NT2/D1 (cell line): ENCODE data around the gene SLC7A6OS.

Experiments used
- DNase-seq: peaks from one replicate; pipeline ENCODE4 v3.0.0-alpha.2; 2011; ENCODE audit warnings: low read depth, low spot score
- H3K27me3 ChIP-seq: 2 replicates; pipeline ENCODE4 v1.6.0; 2011; ENCODE audit warnings: mild to moderate bottlenecking; ENCODE audit not compliant: insufficient read length, insufficient read depth
- H3K36me3 ChIP-seq: 2 replicates; pipeline ENCODE4 v1.6.1; 2011; ENCODE audit warnings: mild to moderate bottlenecking, low read length, mixed read lengths; ENCODE audit not compliant: insufficient read depth, insufficient read length
- H3K4me1 ChIP-seq: 2 replicates; pipeline ENCODE4 v1.5.1; 2011; ENCODE audit not compliant: insufficient read depth, insufficient read length
- H3K4me3 ChIP-seq: 2 replicates; pipeline ENCODE4 v1.5.1; 2011; ENCODE audit warnings: low read depth; ENCODE audit not compliant: insufficient read length
- H3K9ac ChIP-seq: 2 replicates; pipeline ENCODE4 v1.6.0; 2011; ENCODE audit warnings: low read depth; ENCODE audit not compliant: insufficient read length
- H3K9me3 ChIP-seq: 2 replicates; pipeline ENCODE4 v1.5.1; 2011; ENCODE audit warnings: mild to moderate bottlenecking, low read length; ENCODE audit not compliant: insufficient read depth
- SUZ12 ChIP-seq: IDR thresholded peaks from 2 replicates; pipeline ENCODE4 v1.6.1; 2011; ENCODE audit not compliant: insufficient read length, insufficient read depth; ENCODE audit errors: extremely low read depth
- YY1 ChIP-seq: IDR thresholded peaks from 2 replicates; pipeline ENCODE4 v1.6.1; 2011; ENCODE audit not compliant: insufficient read length, insufficient read depth
- ZNF274 ChIP-seq: IDR thresholded peaks from 2 replicates; pipeline ENCODE4 v1.6.1; 2011; ENCODE audit warnings: mild to moderate bottlenecking, low read depth, low read length

SLC7A6OS gene

DNA sequence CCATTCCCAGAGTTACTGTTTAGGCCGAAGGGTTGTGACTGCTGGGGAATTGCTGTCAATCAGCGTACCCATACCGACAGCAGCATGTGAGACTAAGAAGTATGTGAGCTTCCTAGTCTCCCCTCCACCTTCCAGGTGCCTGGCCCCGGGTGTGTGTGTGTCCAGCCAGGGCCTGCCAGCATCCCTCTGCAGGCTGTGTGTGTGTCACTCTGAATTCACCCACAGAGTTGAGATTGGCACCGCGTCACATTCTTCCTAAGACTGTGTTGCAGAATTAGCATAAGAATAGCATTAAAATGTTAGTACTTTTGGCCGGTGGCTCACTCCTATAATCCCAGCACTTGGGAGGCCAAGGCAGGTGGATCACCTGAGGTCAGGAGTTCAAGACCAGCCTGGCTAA, 31.9 kb upstream of the SLC7A6OS start:
- TF ChIP-seq SUZ12 (no peak), YY1 (no peak), ZNF274 (no peak)
- no peaks in the 10 kb centered on the region for H3K27me3 ChIP-seq
- DNase-seq, result no peak
- H3K9ac ChIP-seq, result no peak overlapping the region
- no peak overlapping the region for H3K4me3 ChIP-seq
- peaks cover 88% of the 10 kb centered on the region for H3K36me3 ChIP-seq
- H3K9me3 ChIP-seq, result no peaks in the 10 kb centered on the region
- H3K4me1 ChIP-seq, result peaks cover 9% of the 10 kb centered on the region

DNA sequence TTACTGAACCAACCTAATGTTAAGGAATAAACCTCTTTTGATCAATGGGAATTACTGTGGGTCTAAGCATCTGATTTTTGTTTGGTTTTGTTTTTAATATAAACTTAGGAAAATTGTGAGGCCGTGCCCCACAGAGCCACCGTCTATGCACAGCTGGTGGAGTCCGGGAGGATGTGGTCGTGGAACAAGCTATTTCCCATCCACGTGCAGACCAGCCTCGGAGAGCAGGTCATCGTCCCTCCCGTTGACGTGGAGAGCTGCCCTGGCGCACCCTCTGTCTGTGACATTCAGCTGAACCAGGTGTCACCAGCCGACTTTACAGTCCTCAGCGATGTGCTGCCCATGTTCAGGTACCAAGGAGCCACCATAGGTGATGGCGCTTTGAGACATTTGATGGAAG, 28.5 kb upstream of the SLC7A6OS start:
- Histone ChIP-seq H3K4me3 (no peak overlapping the region), H3K9me3 (no peaks in the 10 kb centered on the region), H3K36me3 (peaks cover 85% of the 10 kb centered on the region), H3K4me1 (peaks cover 5% of the 10 kb centered on the region), H3K9ac (no peak overlapping the region), H3K27me3 (no peaks in the 10 kb centered on the region)
- DNase-seq, result no peak
- no peak for TF ChIP-seq ZNF274
- TF ChIP-seq SUZ12, result no peak
- no peak for TF ChIP-seq YY1

DNA sequence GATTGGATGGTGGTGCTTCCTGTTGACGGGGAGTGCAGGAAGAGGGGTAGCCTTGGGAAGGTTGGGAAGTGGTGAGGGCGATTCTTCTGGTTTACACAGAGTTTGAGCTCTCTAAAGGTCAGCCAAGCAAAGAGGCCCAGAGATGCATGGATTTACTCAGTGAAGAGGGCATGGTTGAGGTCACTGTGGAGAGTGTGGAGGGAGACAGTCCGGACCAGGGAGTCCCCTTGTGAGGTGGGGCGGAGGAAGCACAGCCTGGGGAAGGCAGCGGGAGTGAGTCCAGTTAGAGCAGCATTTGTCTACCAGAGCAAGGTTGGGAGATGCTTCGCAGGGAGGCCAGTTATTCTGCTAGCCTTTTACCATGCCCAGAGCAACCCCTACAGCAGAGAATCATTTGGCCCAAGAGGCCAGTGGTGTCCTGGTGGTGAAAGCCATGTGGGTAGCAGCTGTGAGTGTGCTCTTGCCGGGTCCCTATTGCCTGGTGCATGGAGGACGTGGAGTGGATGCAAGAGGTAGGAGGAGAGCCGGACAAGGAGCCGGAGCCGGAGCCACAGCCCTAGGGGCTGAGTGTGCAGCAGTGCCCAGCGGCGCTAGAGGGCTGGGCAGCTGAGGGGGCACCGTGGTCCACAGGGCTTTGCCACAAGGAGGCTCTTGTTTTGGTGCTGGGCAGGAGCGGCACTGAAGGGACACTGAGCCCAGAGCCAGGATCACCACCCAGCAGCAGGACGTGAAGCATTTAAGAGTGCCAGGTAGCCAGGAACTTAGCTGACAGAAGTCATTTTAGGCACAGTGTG, 27.8 kb upstream of the SLC7A6OS start:
- no peak overlapping the region for H3K4me3 ChIP-seq
- TF ChIP-seq YY1 (no peak), ZNF274 (no peak), SUZ12 (no peak)
- no peak for DNase-seq
- no peaks in the 10 kb centered on the region for H3K9me3 ChIP-seq
- no peak overlapping the region for H3K9ac ChIP-seq
- H3K27me3 ChIP-seq, result no peaks in the 10 kb centered on the region
- peaks cover 85% of the 10 kb centered on the region for H3K36me3 ChIP-seq
- H3K4me1 ChIP-seq, result peaks cover 5% of the 10 kb centered on the region

DNA sequence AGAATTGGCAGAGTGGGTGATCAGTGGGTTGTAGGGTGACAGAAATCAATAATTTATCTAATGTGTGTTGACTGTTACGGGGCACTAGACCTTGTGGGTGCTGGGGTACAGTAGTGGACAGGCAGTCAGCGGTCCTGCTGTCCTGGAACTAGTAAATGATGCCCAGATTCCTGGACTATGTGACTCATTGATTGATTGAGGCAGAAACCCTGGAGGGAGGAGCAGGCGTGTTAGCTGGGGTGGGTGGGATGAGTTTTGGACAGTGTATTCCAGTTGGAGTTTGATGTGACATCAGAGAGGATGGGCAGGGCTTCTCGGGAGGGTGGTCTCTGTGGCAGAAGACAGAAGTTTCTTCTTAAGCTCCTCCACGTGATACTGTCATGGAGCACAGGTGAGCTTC, 24.4 kb upstream of the SLC7A6OS start:
- no peaks in the 10 kb centered on the region for H3K9me3 ChIP-seq
- TF ChIP-seq SUZ12 (no peak), ZNF274 (no peak), YY1 (no peak)
- no peak overlapping the region for H3K4me3 ChIP-seq
- DNase-seq, result no peak
- peaks cover 3% of the 10 kb centered on the region for H3K4me1 ChIP-seq
- H3K27me3 ChIP-seq, result no peaks in the 10 kb centered on the region
- H3K36me3 ChIP-seq, result peaks cover 74% of the 10 kb centered on the region
- H3K9ac ChIP-seq, result no peak overlapping the region

DNA sequence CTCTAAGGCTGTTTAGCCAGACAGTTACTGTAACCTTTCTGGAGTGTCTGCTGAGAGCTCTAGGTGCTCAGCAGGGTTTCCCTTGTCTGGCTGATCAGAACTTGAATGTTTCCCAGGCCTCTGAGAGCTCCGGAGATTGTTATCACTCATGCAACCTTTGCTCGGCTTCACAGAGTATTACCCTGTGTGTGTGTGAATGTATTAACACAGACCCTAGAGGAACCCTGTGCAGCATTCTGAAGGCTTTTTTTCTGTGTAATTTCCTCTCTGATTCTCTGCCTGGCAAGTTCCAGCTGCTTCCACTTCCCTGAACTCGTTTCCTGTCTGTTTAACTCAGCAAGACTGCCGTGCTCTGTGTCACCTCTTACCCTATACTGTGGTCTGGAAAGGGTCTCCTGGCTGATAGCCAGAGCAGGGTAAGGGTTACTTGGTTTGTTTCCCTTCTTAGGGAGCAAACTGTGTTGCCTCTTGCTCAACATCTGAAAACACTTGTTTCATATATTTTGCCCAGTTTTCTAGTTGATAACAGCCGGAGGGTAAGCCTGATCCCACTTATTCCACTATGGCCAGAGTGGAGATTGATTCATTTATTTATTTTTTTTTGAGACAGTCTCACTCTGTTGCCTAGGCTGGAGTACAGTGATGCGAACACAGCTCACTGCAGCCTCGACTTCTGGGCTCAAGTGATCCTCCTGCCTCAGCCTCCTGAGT, 21.8 kb upstream of the SLC7A6OS start:
- H3K9me3 ChIP-seq, result no peaks in the 10 kb centered on the region
- no peaks in the 10 kb centered on the region for H3K27me3 ChIP-seq
- DNase-seq, result no peak
- peaks cover 67% of the 10 kb centered on the region for H3K36me3 ChIP-seq
- TF ChIP-seq ZNF274, result no peak
- no peak for TF ChIP-seq SUZ12
- TF ChIP-seq YY1, result no peak
- H3K4me1 ChIP-seq, result peaks cover 3% of the 10 kb centered on the region
- H3K9ac ChIP-seq, result no peak overlapping the region
- H3K4me3 ChIP-seq, result no peak overlapping the region

DNA sequence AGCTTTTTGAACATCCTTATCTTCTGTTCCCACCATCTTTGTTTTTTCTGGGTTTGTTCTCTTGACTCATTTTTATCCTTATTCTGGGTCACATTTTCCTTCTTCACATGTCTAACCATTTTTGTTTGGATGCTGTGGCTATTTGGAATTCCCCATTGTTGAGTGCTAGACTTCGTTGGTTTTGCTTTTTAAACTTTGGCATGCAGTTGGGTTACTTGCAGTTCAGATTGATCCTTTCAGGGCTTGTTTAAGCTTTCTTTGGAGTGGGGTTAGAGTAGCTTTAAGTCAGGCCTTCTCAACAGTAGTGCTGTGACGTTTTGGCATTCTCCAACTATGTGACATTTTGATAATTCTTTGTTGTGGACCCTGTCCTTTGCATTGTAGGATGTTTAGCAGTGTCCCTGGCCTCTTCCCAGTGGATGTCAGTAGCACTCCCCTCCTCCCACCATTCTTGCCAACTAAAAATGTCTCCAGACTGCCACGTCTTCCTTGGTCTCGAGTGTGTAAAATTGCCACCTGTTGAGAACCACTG, 21.2 kb upstream of the SLC7A6OS start:
- H3K4me3 ChIP-seq, result no peak overlapping the region
- peaks cover 3% of the 10 kb centered on the region for H3K4me1 ChIP-seq
- no peaks in the 10 kb centered on the region for H3K9me3 ChIP-seq
- no peaks in the 10 kb centered on the region for H3K27me3 ChIP-seq
- TF ChIP-seq ZNF274 (no peak), YY1 (no peak), SUZ12 (no peak)
- DNase-seq, result no peak
- H3K36me3 ChIP-seq, result peaks cover 67% of the 10 kb centered on the region
- no peak overlapping the region for H3K9ac ChIP-seq

DNA sequence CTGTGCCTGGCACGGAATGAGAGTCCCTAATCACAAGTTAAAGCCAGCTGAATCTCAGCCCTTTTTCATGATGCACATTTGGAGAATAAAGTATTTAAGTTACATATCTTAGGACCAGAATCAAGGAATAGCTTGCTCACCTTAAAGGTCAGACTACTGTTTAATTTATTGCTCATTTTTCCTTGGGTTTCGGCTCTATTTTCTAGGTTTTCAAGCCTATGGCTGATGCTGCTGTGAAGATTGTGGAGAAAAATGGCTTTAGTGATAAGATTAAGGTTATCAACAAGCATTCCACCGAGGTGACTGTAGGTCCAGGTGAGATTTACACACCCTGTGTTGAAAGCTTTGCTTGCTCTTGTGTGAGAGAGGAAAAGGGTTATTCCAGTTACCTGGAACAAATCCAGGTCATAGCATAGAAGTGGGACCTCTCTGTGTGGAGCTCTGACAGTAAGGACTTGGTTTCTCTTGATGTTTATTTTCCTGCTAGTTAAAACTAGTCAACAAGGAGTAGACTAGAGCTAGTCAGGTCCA, 18.2 kb upstream of the SLC7A6OS start:
- TF ChIP-seq ZNF274 (no peak), YY1 (no peak), SUZ12 (no peak)
- H3K9ac ChIP-seq, result no peak overlapping the region
- H3K4me1 ChIP-seq, result peaks cover 3% of the 10 kb centered on the region
- no peak for DNase-seq
- H3K9me3 ChIP-seq, result no peaks in the 10 kb centered on the region
- no peaks in the 10 kb centered on the region for H3K27me3 ChIP-seq
- no peak overlapping the region for H3K4me3 ChIP-seq
- peaks cover 73% of the 10 kb centered on the region for H3K36me3 ChIP-seq
